A673 (cell line): Measurements from ENCODE around the gene CFAP61. TPM values are rescaled to one million over a fixed set of nuclear protein-coding genes. Genes with fewer than 3 reads are reported as not detected.

Source experiments
- BruUV-seq: library from RNA; stranded (reverse); fragments of 400-500 nt; replicated peaks from 2 replicates; lab custom pipeline; 2021; lab: Mats Ljungman, UMichigan
- CTCF ChIA-PET: fragments of 300-600 bp; sonication (Branson Sonifier 250); formaldehyde crosslinking; loops from one replicate; lab custom pipeline; 2022; ENCODE audit warnings: antibody characterized with exemption; lab: Charles Lee
- POLR2A ChIA-PET: fragments of 300-600 bp; sonication (Branson Sonifier 250); formaldehyde crosslinking; loops from one replicate; lab custom pipeline; 2022; ENCODE audit warnings: antibody characterized with exemption; ENCODE audit not compliant: low non-redundant PET; lab: Charles Lee
- DNase-seq: peaks from one replicate; pipeline ENCODE4 v3.0.0-alpha.2; 2015; ENCODE audit warnings: low spot score
- H3K27ac ChIP-seq: fragments of 200-600 bp; sonication (generic); 2 replicates; pipeline ENCODE4 v1.5.1; 2016; ENCODE audit warnings: mixed run types, low read depth, mild to moderate bottlenecking, mixed read lengths, antibody characterized with exemption, low read length; ENCODE audit not compliant: poor library complexity, severe bottlenecking
- H3K27me3 ChIP-seq: fragments of 200-600 bp; sonication (generic); replicated peaks from 2 replicates; pipeline ENCODE4 v1.6.1; 2017; ENCODE audit warnings: mixed run types, low read depth, mild to moderate bottlenecking, mixed read lengths, antibody characterized with exemption, low read length; ENCODE audit not compliant: insufficient read depth, poor library complexity
- H3K36me3 ChIP-seq: fragments of 200-600 bp; sonication (generic); 2 replicates; pipeline ENCODE4 v1.6.1; 2016; ENCODE audit warnings: mixed run types, mild to moderate bottlenecking, mixed read lengths, antibody characterized with exemption, low read length; ENCODE audit not compliant: insufficient read depth, poor library complexity, severe bottlenecking
- H3K4me1 ChIP-seq: fragments of 200-600 bp; sonication (generic); 2 replicates; pipeline ENCODE4 v1.6.1; 2017; ENCODE audit warnings: mixed run types, mild to moderate bottlenecking, mixed read lengths, antibody characterized with exemption, low read length; ENCODE audit not compliant: insufficient read depth, poor library complexity, severe bottlenecking
- H3K4me3 ChIP-seq: fragments of 200-600 bp; sonication (generic); 2 replicates; pipeline ENCODE4 v1.5.1; 2016; ENCODE audit warnings: low read depth, mixed run types, mild to moderate bottlenecking, mixed read lengths, low read length; ENCODE audit not compliant: poor library complexity, severe bottlenecking
- H3K9me3 ChIP-seq: fragments of 200-600 bp; sonication (generic); 2 replicates; pipeline ENCODE4 v1.6.1; 2016; ENCODE audit warnings: mixed run types, low read depth, mild to moderate bottlenecking, mixed read lengths, antibody characterized with exemption, low read length; ENCODE audit not compliant: poor library complexity, severe bottlenecking
- EZH2 ChIP-seq: fragments of 200-600 bp; sonication (generic); IDR thresholded peaks from 2 replicates; pipeline ENCODE4 v1.6.1; 2017; ENCODE audit warnings: borderline replicate concordance, low read depth, mild to moderate bottlenecking, mixed read lengths, antibody characterized with exemption, low read length; ENCODE audit not compliant: poor library complexity, severe bottlenecking
- intact Hi-C: fragments of 100-400 bp; cut with micrococcal nuclease; formaldehyde crosslinking; loops from one replicate; pipeline ENCODE4 v1.10.0; 2022; ENCODE audit not compliant: unreplicated experiment
- total RNA-seq: library from RNA; stranded (reverse); gene quantifications from 2 replicates; pipeline ENCODE4 v1.2.3, GENCODE V29; 2021
- TF ChIP-seq, protein P1 (sequence below): fragments of 300-800, 200-600 bp; sonication (generic); conservative IDR thresholded peaks from 2 replicates; pipeline ENCODE4 v1.5.1; 2017; ENCODE audit warnings: low read depth, mild to moderate bottlenecking, antibody characterized with exemption, low read length, moderate library complexity, mixed read lengths

CFAP61 gene
- total RNA-seq, 1 experiment from 2014 or later, result not detected

DNA sequence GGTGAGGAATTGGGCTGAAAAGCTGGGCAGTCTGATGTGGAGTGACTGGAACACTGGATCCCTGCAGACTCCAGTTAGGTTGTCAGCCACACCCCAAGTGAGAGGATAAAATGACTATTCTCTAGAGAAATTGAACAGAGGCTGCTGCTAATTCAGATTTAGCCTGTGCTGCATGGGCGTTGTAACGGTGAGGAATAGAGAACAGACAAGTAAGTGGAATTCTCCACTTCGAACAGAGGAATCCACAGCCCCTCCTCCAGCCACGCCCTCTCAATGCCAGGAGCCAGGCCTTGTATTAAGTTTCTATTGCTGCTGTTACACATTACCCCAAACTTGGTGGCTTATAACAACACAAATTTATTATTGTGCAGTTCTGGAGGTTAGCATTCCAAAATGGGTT, 109.3 kb downstream of the CFAP61 start:
- CTCF ChIA-PET, result no interaction called here
- Histone ChIP-seq H3K4me3 (no peak overlapping the region), H3K36me3 (no peaks in the 10 kb centered on the region), H3K27me3 (peaks cover 1% of the 10 kb centered on the region), H3K9me3 (no peaks in the 10 kb centered on the region), H3K27ac (no peak overlapping the region), H3K4me1 (no peaks in the 10 kb centered on the region)
- intact Hi-C loops, result no loop called here
- no TSS peak for BruUV-seq
- no peak for DNase-seq
- POLR2A ChIA-PET, result no interaction called here
- TF ChIP-seq, protein P1, sequence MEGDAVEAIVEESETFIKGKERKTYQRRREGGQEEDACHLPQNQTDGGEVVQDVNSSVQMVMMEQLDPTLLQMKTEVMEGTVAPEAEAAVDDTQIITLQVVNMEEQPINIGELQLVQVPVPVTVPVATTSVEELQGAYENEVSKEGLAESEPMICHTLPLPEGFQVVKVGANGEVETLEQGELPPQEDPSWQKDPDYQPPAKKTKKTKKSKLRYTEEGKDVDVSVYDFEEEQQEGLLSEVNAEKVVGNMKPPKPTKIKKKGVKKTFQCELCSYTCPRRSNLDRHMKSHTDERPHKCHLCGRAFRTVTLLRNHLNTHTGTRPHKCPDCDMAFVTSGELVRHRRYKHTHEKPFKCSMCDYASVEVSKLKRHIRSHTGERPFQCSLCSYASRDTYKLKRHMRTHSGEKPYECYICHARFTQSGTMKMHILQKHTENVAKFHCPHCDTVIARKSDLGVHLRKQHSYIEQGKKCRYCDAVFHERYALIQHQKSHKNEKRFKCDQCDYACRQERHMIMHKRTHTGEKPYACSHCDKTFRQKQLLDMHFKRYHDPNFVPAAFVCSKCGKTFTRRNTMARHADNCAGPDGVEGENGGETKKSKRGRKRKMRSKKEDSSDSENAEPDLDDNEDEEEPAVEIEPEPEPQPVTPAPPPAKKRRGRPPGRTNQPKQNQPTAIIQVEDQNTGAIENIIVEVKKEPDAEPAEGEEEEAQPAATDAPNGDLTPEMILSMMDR, result no peak
- no peak for TF ChIP-seq EZH2

DNA sequence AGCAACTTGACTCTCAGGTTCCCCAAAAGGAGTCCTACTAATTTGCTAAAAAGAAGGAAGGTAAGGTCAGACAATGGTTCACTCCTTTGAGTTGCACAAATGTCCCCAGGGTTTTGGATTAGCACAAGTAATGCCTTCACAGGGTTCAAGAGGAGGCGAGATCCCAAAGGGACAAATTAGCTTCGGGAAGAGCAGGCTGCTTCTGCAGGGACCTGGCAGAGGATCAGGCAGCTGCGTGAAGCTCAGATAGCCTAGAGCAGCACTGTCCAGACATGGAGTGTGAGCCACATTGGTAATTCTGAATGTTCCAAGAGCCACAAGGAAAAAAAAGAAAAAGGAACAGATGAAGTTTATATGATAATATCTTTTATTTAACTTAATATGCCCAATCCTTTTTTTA, 115.4 kb downstream of the CFAP61 start:
- ChIA-PET POLR2A (no interaction called here), CTCF (no interaction called here)
- Histone ChIP-seq H3K27me3 (no peaks in the 10 kb centered on the region), H3K36me3 (no peaks in the 10 kb centered on the region), H3K9me3 (no peaks in the 10 kb centered on the region), H3K27ac (no peak overlapping the region), H3K4me1 (no peaks in the 10 kb centered on the region), H3K4me3 (no peak overlapping the region)
- intact Hi-C loops, result no loop called here
- TF ChIP-seq, protein P1, result no peak
- no peak for TF ChIP-seq EZH2
- DNase-seq, result no peak
- no TSS peak for BruUV-seq

- no peak for DNase-seq
- Histone ChIP-seq H3K27ac (no peak overlapping the region), H3K27me3 (no peaks in the 10 kb centered on the region), H3K4me3 (no peak overlapping the region), H3K9me3 (no peaks in the 10 kb centered on the region), H3K4me1 (no peaks in the 10 kb centered on the region), H3K36me3 (no peaks in the 10 kb centered on the region)
- POLR2A ChIA-PET, result no interaction called here
- no peak for TF ChIP-seq EZH2
- TF ChIP-seq, protein P1, result no peak
- CTCF ChIA-PET, result no interaction called here
- intact Hi-C loops, result no loop called here
- no TSS peak for BruUV-seq
Observed at GRCh38 chr20:20173254-20173653, 120.9 kb downstream of the CFAP61 start.
